Upper lobe of left lung (tissue), 4 donors: ENCODE measurements around the gene ZDHHC21.

Experiments
- CTCF ChIP-seq, 6 experiments: fragments of 450-650 bp in 4 of 6; fragments of 200-600 bp in 2 of 6; sonication (generic) in 2 of 6; IDR thresholded peaks; one replicate each; pipeline ENCODE4 v1.5.1; 2016 to 2019; ENCODE audit warnings: antibody characterized with exemption in 6 of 6
- EP300 ChIP-seq, 4 donors: sonication (generic); formaldehyde crosslinking; IDR thresholded peaks; one replicate each; pipeline ENCODE4 v1.5.1; 2017; ENCODE audit warnings: antibody characterized with exemption in 4 of 4, control low read depth in 2 of 4
- POLR2AphosphoS5 ChIP-seq, 2 donors: sonication (generic); formaldehyde crosslinking; IDR thresholded peaks; one replicate each; pipeline ENCODE4 v1.5.1; 2017; ENCODE audit warnings: antibody characterized with exemption in 2 of 2

GRCh38 chr9:14563902-14564624 is 129.2 kb downstream of the ZDHHC21 start:
- TF ChIP-seq POLR2AphosphoS5 (IDR thresholded peaks at IDR 0.05) (no peak), CTCF (IDR thresholded peaks at IDR 0.05) (no peak), EP300 (IDR thresholded peaks at IDR 0.05) (no peak)
